HepG2 (cell line): Measurements from ENCODE around the gene B3GNT8. TPM values are rescaled to one million over a fixed set of nuclear protein-coding genes. Genes with fewer than 3 reads are reported as not detected.

ENCODE experiments used
- CEBPG ChIP-seq: IDR thresholded peaks from 2 replicates; pipeline ENCODE4 v1.6.1; 2016
- ELF3 ChIP-seq: IDR thresholded peaks from 2 replicates; pipeline ENCODE4 v1.6.1; 2016; ENCODE audit warnings: missing genetic modification reagents, missing compliant biosample characterization
- HNF4A ChIP-seq: sonication (generic); formaldehyde crosslinking; IDR thresholded peaks from 2 replicates; pipeline ENCODE4 v1.4.0; 2020; ENCODE audit warnings: missing genetic modification reagents
- HNRNPUL1 ChIP-seq: fragments of 200-400 bp; formaldehyde crosslinking; IDR thresholded peaks from 2 replicates; pipeline ENCODE4 v1.6.1; 2017; ENCODE audit warnings: low read depth, mild to moderate bottlenecking, low read length, moderate library complexity
- HOXA7 ChIP-seq: sonication (generic); formaldehyde crosslinking; IDR thresholded peaks from 2 replicates; pipeline ENCODE4 v1.8.1; 2022; ENCODE audit warnings: mild to moderate bottlenecking, missing genetic modification reagents, moderate library complexity
- RCOR2 ChIP-seq: IDR thresholded peaks from 2 replicates; pipeline ENCODE4 v1.6.1; 2016; ENCODE audit warnings: missing biosample characterization, missing genetic modification reagents
- SNRNP70 ChIP-seq: fragments of 200-400 bp; formaldehyde crosslinking; IDR thresholded peaks from 2 replicates; pipeline ENCODE4 v1.6.1; 2017; ENCODE audit warnings: mild to moderate bottlenecking, low read depth, low read length, moderate library complexity
- TIGD3 ChIP-seq: sonication (generic); formaldehyde crosslinking; IDR thresholded peaks from 2 replicates; pipeline ENCODE4 v1.5.1; 2020; ENCODE audit warnings: mild to moderate bottlenecking, missing genetic modification reagents, borderline replicate concordance
- ZKSCAN8 ChIP-seq: IDR thresholded peaks from 2 replicates; pipeline ENCODE4 v1.6.1; 2016; ENCODE audit warnings: borderline replicate concordance, missing genetic modification reagents, missing compliant biosample characterization
- ZNF264 ChIP-seq: sonication (generic); formaldehyde crosslinking; IDR thresholded peaks from 2 replicates; pipeline ENCODE4 v1.4.0; 2020; ENCODE audit warnings: missing genetic modification reagents
- ZNF589 ChIP-seq: sonication (generic); formaldehyde crosslinking; conservative IDR thresholded peaks from 2 replicates; pipeline ENCODE4 v1.8.0; 2022; ENCODE audit warnings: mild to moderate bottlenecking, moderate library complexity, missing genetic modification reagents
- ZNF782 ChIP-seq: sonication (generic); formaldehyde crosslinking; IDR thresholded peaks from 2 replicates; pipeline ENCODE4 v1.4.0; 2020; ENCODE audit warnings: missing genetic modification reagents, mild to moderate bottlenecking, borderline replicate concordance
- polyA plus RNA-seq, 8 experiments: library from polyadenylated mRNA; depleted of rRNA in 3 of 8; stranded (reverse) in 7 of 8; unstranded in 1 of 8; fragments of >200 nt; fragmentation: Illumina TruSeq in 4 of 8; extraction: Trizol in 4 of 8; gene quantifications; 2 replicates each; pipeline versions ENCODE4 v1.2.1 to v1.2.3, GENCODE V29; 2011 to 2016; ENCODE audit warnings: low read depth in 4 of 8, missing spikeins in 1 of 8, mixed read lengths in 1 of 8; ENCODE audit not compliant: insufficient read depth in 1 of 8
- total RNA-seq, 5 experiments: library from RNA; depleted of rRNA; stranded (reverse); fragments of >200 nt; fragmentation: Illumina TruSeq; extraction: Trizol; gene quantifications; 2 replicates each; pipeline ENCODE4 v1.2.3, GENCODE V29; 2016; ENCODE audit warnings: low read depth in 1 of 5
- TF ChIP-seq, protein P1 (sequence below): sonication (generic); formaldehyde crosslinking; IDR thresholded peaks from 2 replicates; pipeline ENCODE4 v1.4.0; 2020; ENCODE audit warnings: missing genetic modification reagents, borderline replicate concordance
- TF ChIP-seq, protein P2 (sequence below): sonication (generic); formaldehyde crosslinking; IDR thresholded peaks from 2 replicates; pipeline ENCODE4 v1.5.1; 2020; ENCODE audit warnings: missing genetic modification reagents, mild to moderate bottlenecking, borderline replicate concordance
- TF ChIP-seq, protein P3 (sequence below): IDR thresholded peaks from 2 replicates; pipeline ENCODE4 v1.6.1; 2016; ENCODE audit warnings: missing biosample characterization, missing genetic modification reagents, low read depth
- TF ChIP-seq, protein P4 (sequence below): sonication (generic); IDR thresholded peaks from 2 replicates; pipeline ENCODE4 v1.6.1; 2016; ENCODE audit warnings: low read depth, borderline replicate concordance
- TF ChIP-seq, protein P5 (sequence below): sonication (generic); formaldehyde crosslinking; conservative IDR thresholded peaks from 2 replicates; pipeline ENCODE4 v1.4.0; 2020; ENCODE audit warnings: missing genetic modification reagents

Gene B3GNT8
- total and polyA plus RNA-seq, 2 of the 13 experiments (the other 11 are each of a cell fraction or from before 2014, with no cell fraction given): 0.26 to 1.9 TPM

DNA sequence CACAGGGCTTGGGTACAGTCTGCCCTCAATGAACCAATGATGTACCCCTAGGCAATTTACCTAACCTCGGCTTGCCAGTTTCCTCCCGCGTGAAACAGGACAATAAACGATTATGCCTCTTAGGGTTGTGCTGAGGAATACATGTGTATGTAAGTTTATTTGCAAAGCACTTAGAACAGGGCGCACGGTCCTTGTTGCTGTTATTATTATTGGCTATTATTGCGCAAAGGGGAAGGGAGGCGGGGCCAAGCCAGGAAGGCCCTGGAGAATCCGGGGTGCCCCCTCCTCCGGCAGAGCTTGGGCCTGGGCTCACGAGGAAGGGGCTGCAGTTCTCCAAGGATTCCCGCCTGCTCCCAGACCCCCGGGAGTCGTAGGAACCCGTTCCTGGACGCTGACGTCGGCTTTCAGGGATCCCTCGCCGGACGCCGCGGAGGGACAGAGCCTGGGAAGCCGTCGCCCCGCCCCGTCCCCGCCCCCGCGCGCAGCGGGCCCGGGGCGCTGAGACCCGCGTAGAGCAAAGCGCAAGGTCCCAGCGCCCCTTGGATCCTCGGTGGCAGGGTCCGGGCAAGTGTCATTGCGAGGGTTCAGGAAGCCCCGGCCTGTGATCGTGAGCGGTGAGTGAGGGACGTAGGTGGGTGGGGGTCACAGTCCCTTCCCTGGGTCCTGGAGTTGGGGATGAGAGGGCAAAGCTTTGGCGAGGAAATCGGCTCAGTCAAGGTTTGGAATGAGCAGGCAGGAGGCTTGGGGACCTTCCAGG is 50.8 kb downstream of the B3GNT8 start, which contains the start of gene TMEM91 (continued):
- TF ChIP-seq, protein P1, sequence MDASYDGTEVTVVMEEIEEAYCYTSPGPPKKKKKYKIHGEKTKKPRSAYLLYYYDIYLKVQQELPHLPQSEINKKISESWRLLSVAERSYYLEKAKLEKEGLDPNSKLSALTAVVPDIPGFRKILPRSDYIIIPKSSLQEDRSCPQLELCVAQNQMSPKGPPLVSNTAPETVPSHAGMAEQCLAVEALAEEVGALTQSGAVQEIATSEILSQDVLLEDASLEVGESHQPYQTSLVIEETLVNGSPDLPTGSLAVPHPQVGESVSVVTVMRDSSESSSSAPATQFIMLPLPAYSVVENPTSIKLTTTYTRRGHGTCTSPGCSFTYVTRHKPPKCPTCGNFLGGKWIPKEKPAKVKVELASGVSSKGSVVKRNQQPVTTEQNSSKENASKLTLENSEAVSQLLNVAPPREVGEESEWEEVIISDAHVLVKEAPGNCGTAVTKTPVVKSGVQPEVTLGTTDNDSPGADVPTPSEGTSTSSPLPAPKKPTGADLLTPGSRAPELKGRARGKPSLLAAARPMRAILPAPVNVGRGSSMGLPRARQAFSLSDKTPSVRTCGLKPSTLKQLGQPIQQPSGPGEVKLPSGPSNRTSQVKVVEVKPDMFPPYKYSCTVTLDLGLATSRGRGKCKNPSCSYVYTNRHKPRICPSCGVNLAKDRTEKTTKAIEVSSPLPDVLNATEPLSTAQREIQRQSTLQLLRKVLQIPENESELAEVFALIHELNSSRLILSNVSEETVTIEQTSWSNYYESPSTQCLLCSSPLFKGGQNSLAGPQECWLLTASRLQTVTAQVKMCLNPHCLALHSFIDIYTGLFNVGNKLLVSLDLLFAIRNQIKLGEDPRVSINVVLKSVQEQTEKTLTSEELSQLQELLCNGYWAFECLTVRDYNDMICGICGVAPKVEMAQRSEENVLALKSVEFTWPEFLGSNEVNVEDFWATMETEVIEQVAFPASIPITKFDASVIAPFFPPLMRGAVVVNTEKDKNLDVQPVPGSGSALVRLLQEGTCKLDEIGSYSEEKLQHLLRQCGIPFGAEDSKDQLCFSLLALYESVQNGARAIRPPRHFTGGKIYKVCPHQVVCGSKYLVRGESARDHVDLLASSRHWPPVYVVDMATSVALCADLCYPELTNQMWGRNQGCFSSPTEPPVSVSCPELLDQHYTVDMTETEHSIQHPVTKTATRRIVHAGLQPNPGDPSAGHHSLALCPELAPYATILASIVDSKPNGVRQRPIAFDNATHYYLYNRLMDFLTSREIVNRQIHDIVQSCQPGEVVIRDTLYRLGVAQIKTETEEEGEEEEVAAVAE (CRISPR knock-in tag): no peak
- TF ChIP-seq SNRNP70 (no peak), ZNF589 (no peak), ZNF782 (CRISPR knock-in tag) (no peak), ZNF264 (CRISPR knock-in tag) (no peak), TIGD3 (CRISPR knock-in tag) (no peak), RCOR2 (CRISPR knock-in tag) (no peak), CEBPG (CRISPR knock-in tag) (peak; percentile 90), HNF4A (CRISPR knock-in tag) (peak; percentile 53), ELF3 (CRISPR knock-in tag) (peak; percentile 43; the same call in 1 of the 2 replicates), HOXA7 (CRISPR knock-in tag) (no peak), HNRNPUL1 (no peak), ZKSCAN8 (CRISPR knock-in tag) (no peak)
- TF ChIP-seq, protein P2, sequence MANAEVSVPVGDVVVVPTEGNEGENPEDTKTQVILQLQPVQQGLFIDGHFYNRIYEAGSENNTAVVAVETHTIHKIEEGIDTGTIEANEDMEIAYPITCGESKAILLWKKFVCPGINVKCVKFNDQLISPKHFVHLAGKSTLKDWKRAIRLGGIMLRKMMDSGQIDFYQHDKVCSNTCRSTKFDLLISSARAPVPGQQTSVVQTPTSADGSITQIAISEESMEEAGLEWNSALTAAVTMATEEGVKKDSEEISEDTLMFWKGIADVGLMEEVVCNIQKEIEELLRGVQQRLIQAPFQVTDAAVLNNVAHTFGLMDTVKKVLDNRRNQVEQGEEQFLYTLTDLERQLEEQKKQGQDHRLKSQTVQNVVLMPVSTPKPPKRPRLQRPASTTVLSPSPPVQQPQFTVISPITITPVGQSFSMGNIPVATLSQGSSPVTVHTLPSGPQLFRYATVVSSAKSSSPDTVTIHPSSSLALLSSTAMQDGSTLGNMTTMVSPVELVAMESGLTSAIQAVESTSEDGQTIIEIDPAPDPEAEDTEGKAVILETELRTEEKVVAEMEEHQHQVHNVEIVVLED (CRISPR knock-in tag): peak; percentile 68; the same call in 1 of the 2 replicates
- TF ChIP-seq, protein P3, sequence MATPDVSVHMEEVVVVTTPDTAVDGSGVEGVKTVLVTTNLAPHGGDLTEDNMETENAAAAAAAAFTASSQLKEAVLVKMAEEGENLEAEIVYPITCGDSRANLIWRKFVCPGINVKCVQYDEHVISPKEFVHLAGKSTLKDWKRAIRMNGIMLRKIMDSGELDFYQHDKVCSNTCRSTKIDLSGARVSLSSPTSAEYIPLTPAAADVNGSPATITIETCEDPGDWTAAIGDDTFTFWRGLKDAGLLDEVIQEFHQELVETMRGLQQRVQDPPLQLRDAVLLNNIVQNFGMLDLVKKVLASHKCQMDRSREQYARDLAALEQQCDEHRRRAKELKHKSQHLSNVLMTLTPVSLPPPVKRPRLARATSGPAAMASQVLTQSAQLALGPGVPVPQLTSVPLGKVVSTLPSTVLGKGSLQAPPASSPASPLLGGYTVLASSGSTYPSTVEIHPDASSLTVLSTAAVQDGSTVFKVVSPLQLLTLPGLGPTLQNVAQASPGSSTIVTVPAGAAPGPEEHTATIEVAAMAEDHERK (CRISPR knock-in tag): no peak
- TF ChIP-seq, protein P4, sequence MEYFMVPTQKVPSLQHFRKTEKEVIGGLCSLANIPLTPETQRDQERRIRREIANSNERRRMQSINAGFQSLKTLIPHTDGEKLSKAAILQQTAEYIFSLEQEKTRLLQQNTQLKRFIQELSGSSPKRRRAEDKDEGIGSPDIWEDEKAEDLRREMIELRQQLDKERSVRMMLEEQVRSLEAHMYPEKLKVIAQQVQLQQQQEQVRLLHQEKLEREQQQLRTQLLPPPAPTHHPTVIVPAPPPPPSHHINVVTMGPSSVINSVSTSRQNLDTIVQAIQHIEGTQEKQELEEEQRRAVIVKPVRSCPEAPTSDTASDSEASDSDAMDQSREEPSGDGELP: no peak
- TF ChIP-seq, protein P5, sequence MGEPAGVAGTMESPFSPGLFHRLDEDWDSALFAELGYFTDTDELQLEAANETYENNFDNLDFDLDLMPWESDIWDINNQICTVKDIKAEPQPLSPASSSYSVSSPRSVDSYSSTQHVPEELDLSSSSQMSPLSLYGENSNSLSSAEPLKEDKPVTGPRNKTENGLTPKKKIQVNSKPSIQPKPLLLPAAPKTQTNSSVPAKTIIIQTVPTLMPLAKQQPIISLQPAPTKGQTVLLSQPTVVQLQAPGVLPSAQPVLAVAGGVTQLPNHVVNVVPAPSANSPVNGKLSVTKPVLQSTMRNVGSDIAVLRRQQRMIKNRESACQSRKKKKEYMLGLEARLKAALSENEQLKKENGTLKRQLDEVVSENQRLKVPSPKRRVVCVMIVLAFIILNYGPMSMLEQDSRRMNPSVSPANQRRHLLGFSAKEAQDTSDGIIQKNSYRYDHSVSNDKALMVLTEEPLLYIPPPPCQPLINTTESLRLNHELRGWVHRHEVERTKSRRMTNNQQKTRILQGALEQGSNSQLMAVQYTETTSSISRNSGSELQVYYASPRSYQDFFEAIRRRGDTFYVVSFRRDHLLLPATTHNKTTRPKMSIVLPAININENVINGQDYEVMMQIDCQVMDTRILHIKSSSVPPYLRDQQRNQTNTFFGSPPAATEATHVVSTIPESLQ (CRISPR knock-in tag): no peak
